HepG2 (cell line): ENCODE measurements around the gene FAM120B. TPM values are rescaled to one million over a fixed set of nuclear protein-coding genes. Genes with fewer than 3 reads are reported as not detected.

Source experiments
- CBX2 ChIP-seq, 2 experiments: fragments of 200-600 bp in 1 of 2; sonication (generic); formaldehyde crosslinking in 1 of 2; IDR thresholded peaks; 2 replicates each; pipeline versions ENCODE4 v1.7.0 to v1.8.1; 2018 to 2022; ENCODE audit warnings: low read depth in 2 of 2, low read length in 1 of 2, mild to moderate bottlenecking in 1 of 2, missing genetic modification reagents in 1 of 2
- CREB3 ChIP-seq: sonication (generic); formaldehyde crosslinking; IDR thresholded peaks from 2 replicates; pipeline ENCODE4 v1.5.0; 2020; ENCODE audit warnings: missing genetic modification reagents
- CREBL2 ChIP-seq: sonication (generic); formaldehyde crosslinking; IDR thresholded peaks from 2 replicates; pipeline ENCODE4 v1.8.1; 2023; ENCODE audit warnings: missing genetic modification reagents, mild to moderate bottlenecking, borderline replicate concordance
- EHMT2 ChIP-seq: fragments of 200-600 bp; sonication (generic); IDR thresholded peaks from 2 replicates; pipeline ENCODE4 v1.7.0; 2017; ENCODE audit warnings: antibody characterized with exemption, low read depth, low read length, borderline replicate concordance
- GATAD2A ChIP-seq: IDR thresholded peaks from 2 replicates; pipeline ENCODE4 v1.6.1; 2016
- GPBP1L1 ChIP-seq: sonication (generic); formaldehyde crosslinking; IDR thresholded peaks from 2 replicates; pipeline ENCODE4 v1.5.0; 2020; ENCODE audit warnings: mild to moderate bottlenecking, missing genetic modification reagents
- MAFF ChIP-seq: IDR thresholded peaks from 2 replicates; pipeline ENCODE4 v1.6.1; 2011; ENCODE audit warnings: low read depth, low read length, improper control_type of control experiment
- PAWR ChIP-seq: sonication (generic); formaldehyde crosslinking; IDR thresholded peaks from 2 replicates; pipeline ENCODE4 v1.4.0; 2020; ENCODE audit warnings: missing genetic modification reagents, mild to moderate bottlenecking, borderline replicate concordance
- PHF21A ChIP-seq: sonication (generic); formaldehyde crosslinking; IDR thresholded peaks from 2 replicates; pipeline ENCODE4 v1.5.0; 2020; ENCODE audit warnings: mild to moderate bottlenecking, missing genetic modification reagents
- PITX1 ChIP-seq: sonication (generic); formaldehyde crosslinking; IDR thresholded peaks from 2 replicates; pipeline ENCODE4 v1.5.1; 2020; ENCODE audit warnings: mild to moderate bottlenecking, missing genetic modification reagents
- TFDP2 ChIP-seq: sonication (generic); formaldehyde crosslinking; IDR thresholded peaks from 2 replicates; pipeline ENCODE4 v1.4.0; 2020; ENCODE audit warnings: missing genetic modification reagents
- ZFP37 ChIP-seq: sonication (generic); formaldehyde crosslinking; IDR thresholded peaks from 2 replicates; pipeline ENCODE4 v1.4.0; 2020; ENCODE audit warnings: missing genetic modification reagents, borderline replicate concordance
- ZGPAT ChIP-seq: IDR thresholded peaks from 2 replicates; pipeline ENCODE4 v1.6.1; 2016; ENCODE audit warnings: mild to moderate bottlenecking
- ZNF121 ChIP-seq: sonication (generic); formaldehyde crosslinking; IDR thresholded peaks from 2 replicates; pipeline ENCODE4 v1.5.0; 2020; ENCODE audit warnings: mild to moderate bottlenecking, missing genetic modification reagents
- ZNF382 ChIP-seq: sonication (generic); formaldehyde crosslinking; IDR thresholded peaks from 2 replicates; pipeline ENCODE4 v1.5.0; 2020; ENCODE audit warnings: missing genetic modification reagents, mild to moderate bottlenecking, borderline replicate concordance
- ZNF569 ChIP-seq: sonication (generic); formaldehyde crosslinking; IDR thresholded peaks from 2 replicates; pipeline ENCODE4 v1.5.0; 2020; ENCODE audit warnings: mild to moderate bottlenecking, missing genetic modification reagents, moderate library complexity, borderline replicate concordance
- ZNF589 ChIP-seq: sonication (generic); formaldehyde crosslinking; conservative IDR thresholded peaks from 2 replicates; pipeline ENCODE4 v1.8.0; 2022; ENCODE audit warnings: mild to moderate bottlenecking, moderate library complexity, missing genetic modification reagents
- ZNF614 ChIP-seq: IDR thresholded peaks from 2 replicates; pipeline ENCODE4 v1.6.1; 2018; ENCODE audit warnings: missing biosample characterization, missing genetic modification reagents, inconsistent platforms, borderline replicate concordance
- ZNF629 ChIP-seq: sonication (generic); formaldehyde crosslinking; conservative IDR thresholded peaks from 2 replicates; pipeline ENCODE4 v1.5.0; 2020; ENCODE audit warnings: missing genetic modification reagents
- ZNF672 ChIP-seq: sonication (generic); formaldehyde crosslinking; IDR thresholded peaks from 2 replicates; pipeline ENCODE4 v1.8.1; 2022; ENCODE audit warnings: missing genetic modification reagents
- ZNF746 ChIP-seq: sonication (generic); formaldehyde crosslinking; IDR thresholded peaks from 2 replicates; pipeline ENCODE4 v1.8.0; 2022; ENCODE audit warnings: mild to moderate bottlenecking, missing genetic modification reagents
- ZNF747 ChIP-seq: sonication (generic); formaldehyde crosslinking; IDR thresholded peaks from 2 replicates; pipeline ENCODE4 v1.8.1; 2023; ENCODE audit warnings: missing genetic modification reagents, mild to moderate bottlenecking, borderline replicate concordance
- ZNF768 ChIP-seq: sonication (generic); formaldehyde crosslinking; IDR thresholded peaks from 2 replicates; pipeline ENCODE4 v1.4.0; 2020; ENCODE audit warnings: missing genetic modification reagents
- ZNF790 ChIP-seq: sonication (generic); formaldehyde crosslinking; IDR thresholded peaks from 2 replicates; pipeline ENCODE4 v1.8.0; 2022; ENCODE audit warnings: missing genetic modification reagents, mild to moderate bottlenecking, borderline replicate concordance
- ZZZ3 ChIP-seq: sonication (generic); formaldehyde crosslinking; IDR thresholded peaks from 2 replicates; pipeline ENCODE4 v1.4.0; 2020; ENCODE audit warnings: missing genetic modification reagents, mild to moderate bottlenecking, borderline replicate concordance
- polyA plus RNA-seq, 8 experiments: library from polyadenylated mRNA; depleted of rRNA in 3 of 8; stranded (reverse) in 7 of 8; unstranded in 1 of 8; fragments of >200 nt; fragmentation: Illumina TruSeq in 4 of 8; extraction: Trizol in 4 of 8; gene quantifications; 2 replicates each; pipeline versions ENCODE4 v1.2.1 to v1.2.3, GENCODE V29; 2011 to 2016; ENCODE audit warnings: low read depth in 4 of 8, missing spikeins in 1 of 8, mixed read lengths in 1 of 8; ENCODE audit not compliant: insufficient read depth in 1 of 8
- total RNA-seq, 5 experiments: library from RNA; depleted of rRNA; stranded (reverse); fragments of >200 nt; fragmentation: Illumina TruSeq; extraction: Trizol; gene quantifications; 2 replicates each; pipeline ENCODE4 v1.2.3, GENCODE V29; 2016; ENCODE audit warnings: low read depth in 1 of 5

Gene FAM120B
- total and polyA plus RNA-seq, 2 of the 13 experiments (the other 11 are each of a cell fraction or from before 2014, with no cell fraction given) = 9.2 to 10.7 TPM

- TF ChIP-seq GPBP1L1 (CRISPR knock-in tag) (no peak), EHMT2 (no peak), ZNF746 (no peak), ZNF569 (no peak), CREBL2 (CRISPR knock-in tag) (no peak), ZGPAT (CRISPR knock-in tag) (peak; percentile 53; the same call in 1 of the 2 replicates), ZNF747 (CRISPR knock-in tag) (no peak), ZNF382 (CRISPR knock-in tag) (no peak), PAWR (CRISPR knock-in tag) (0 out of 2 replicates have a peak, but pooled peaks have one; percentile 32), ZNF121 (CRISPR knock-in tag) (no peak), PHF21A (peak; percentile 60; the same call in 1 of the 2 replicates), ZFP37 (CRISPR knock-in tag) (no peak), ZNF672 (CRISPR knock-in tag) (no peak), ZNF768 (CRISPR knock-in tag) (no peak), ZNF614 (CRISPR knock-in tag) (no peak), ZNF790 (CRISPR knock-in tag) (no peak), ZNF589 (CRISPR knock-in tag) (no peak), CBX2 (IDR thresholded peaks at IDR 0.05; ENCODE audit: low read depth, low read length) (no peak), CBX2 (CRISPR knock-in tag; IDR thresholded peaks at IDR 0.05; ENCODE audit: low read depth) (no peak), ZZZ3 (no peak; the same call in 1 of the 2 replicates), TFDP2 (peak; percentile 45; the same call in 1 of the 2 replicates), MAFF (no peak), GATAD2A (CRISPR knock-in tag) (0 out of 2 replicates have a peak, but pooled peaks have one; percentile 27), CREB3 (no peak), ZNF629 (CRISPR knock-in tag) (no peak), PITX1 (CRISPR knock-in tag) (peak; percentile 45; the same call in 1 of the 2 replicates)
These were observed 10.8 kb upstream of the FAM120B start (continued) for GRCh38 chr6:170295510-170296422.
